ENCODE measurements around the gene OR6S1.
A peak's percentile ranks its signal among the peaks of the same experiment; 100 is the strongest.
"Not testable (repeated sequence)": the region's sequence is repeated elsewhere in the genome, so short reads cannot be mapped to it uniquely, and the experiment has no call there.

The OR6S1 gene

DNA sequence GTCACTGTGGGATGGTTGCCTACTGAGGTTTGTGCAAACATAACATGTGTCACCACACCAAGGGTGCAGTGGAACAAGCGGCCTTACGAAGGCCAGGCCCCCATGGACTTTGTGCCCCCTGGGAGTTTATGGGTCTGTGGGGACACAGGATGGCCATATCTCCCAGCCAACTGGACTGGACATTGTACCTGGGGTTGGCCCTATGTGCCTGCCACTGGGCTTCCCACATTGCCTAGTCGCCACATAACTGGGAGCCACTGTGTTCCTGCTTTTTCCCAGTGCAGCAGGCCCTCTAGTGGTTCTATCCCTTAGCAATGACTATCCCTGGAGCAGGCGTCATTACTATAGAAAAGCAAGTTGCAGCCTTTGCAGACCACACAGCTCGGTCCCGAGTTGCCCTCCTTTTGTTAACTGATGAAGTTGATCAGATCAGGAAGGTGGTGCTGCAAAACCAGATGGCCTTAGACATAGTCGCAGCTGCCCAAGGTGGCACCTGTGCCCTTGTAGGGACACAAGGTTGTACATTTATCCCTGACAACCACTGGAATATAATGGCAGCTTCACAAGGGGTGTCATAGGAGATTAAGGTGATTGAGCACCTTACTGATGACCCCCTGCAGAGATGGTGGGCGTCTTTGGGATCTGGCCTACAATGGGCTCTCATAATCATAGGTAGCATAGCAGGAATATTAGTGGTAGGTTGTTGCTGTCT lies 35.1 kb downstream of the OR6S1 start:
- Histone ChIP-seq H3K36me3 (ENCODE audit: control insufficient read depth, insufficient read depth, low read length) (no peaks in the 10 kb centered on the region), H3K27me3 (replicated peaks; ENCODE audit: control insufficient read depth, insufficient read depth, low read length) (no peaks in the 10 kb centered on the region), H3K4me3 (replicated peaks; ENCODE audit: low read depth, low read length) (no peak overlapping the region)
- DNase-seq (ENCODE audit: extremely low read depth, insufficient read length): no peak
- TF ChIP-seq, protein P1, sequence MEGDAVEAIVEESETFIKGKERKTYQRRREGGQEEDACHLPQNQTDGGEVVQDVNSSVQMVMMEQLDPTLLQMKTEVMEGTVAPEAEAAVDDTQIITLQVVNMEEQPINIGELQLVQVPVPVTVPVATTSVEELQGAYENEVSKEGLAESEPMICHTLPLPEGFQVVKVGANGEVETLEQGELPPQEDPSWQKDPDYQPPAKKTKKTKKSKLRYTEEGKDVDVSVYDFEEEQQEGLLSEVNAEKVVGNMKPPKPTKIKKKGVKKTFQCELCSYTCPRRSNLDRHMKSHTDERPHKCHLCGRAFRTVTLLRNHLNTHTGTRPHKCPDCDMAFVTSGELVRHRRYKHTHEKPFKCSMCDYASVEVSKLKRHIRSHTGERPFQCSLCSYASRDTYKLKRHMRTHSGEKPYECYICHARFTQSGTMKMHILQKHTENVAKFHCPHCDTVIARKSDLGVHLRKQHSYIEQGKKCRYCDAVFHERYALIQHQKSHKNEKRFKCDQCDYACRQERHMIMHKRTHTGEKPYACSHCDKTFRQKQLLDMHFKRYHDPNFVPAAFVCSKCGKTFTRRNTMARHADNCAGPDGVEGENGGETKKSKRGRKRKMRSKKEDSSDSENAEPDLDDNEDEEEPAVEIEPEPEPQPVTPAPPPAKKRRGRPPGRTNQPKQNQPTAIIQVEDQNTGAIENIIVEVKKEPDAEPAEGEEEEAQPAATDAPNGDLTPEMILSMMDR (IDR thresholded peaks at IDR 0.05; ENCODE audit: insufficient read depth, low read length, poor library complexity, severe bottlenecking): peak; percentile 63

DNA sequence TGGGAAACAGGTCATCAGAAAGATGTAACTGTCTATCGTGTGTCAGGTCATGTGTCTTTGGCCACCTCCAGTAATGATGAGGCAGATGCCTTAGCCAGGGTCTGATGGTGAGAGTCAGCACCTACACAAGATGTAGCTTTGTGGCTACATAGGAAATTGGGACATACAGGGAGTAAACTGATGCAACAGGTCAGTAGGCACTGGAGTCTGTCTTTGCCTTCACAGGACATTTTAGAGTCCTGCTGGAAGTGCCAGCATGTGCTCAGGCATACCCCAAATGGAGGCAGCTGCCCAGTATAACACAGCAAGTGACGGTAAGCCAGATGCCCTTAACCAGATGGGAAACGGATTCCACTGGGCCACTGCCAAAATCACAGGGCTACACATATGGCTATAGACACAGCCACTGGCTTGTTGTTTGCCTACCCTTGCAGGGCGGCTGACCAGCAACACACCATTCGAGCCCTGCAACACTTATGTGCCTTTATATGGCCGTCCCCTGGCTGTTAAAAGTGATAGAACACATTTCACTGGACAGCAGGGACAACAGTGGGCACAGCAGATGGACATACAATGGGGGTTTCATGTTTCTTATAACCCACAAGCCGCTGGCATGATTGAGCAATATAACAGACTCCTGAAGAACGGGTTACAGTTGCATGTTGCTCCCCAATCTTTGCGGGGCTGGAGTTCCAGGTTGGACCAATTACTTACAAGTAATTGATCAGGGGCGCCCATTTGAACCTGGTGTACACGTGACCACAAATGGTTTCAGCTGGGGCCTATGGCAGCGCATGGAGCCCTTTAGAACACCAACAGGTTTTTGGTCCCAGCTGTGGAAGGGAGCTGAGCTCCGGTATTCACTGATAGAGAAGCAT lies 37.4 kb downstream of the OR6S1 start:
- no peak for DNase-seq (ENCODE audit: extremely low read depth, insufficient read length)
- Histone ChIP-seq H3K27me3 (replicated peaks; ENCODE audit: control insufficient read depth, insufficient read depth, low read length) (no peaks in the 10 kb centered on the region), H3K36me3 (ENCODE audit: control insufficient read depth, insufficient read depth, low read length) (no peaks in the 10 kb centered on the region), H3K4me3 (replicated peaks; ENCODE audit: low read depth, low read length) (no peak overlapping the region)
- TF ChIP-seq, protein P1 (IDR thresholded peaks at IDR 0.05; ENCODE audit: insufficient read depth, low read length, poor library complexity, severe bottlenecking): no peak

DNA sequence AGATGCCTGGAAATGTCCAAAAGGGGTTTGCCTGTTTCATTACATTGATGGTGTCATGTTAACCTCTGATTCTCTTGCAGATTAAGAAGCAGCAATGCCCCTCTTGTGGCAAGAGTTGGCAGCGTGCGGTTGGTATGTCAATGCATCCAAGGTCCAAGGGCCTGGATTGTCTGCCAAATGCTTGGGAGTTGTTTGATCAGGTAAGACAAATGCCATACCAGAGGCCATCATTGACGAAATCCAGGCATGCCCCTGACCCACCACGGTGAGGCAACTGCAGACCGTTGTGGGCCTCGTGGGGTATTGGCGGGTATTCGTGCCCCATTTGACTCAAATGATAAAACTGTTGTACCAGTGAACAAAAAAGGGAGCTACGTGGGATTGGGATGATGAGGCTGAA lies 38.9 kb downstream of the OR6S1 start:
- no peak overlapping the region for H3K4me3 ChIP-seq (replicated peaks; ENCODE audit: low read depth, low read length)
- no peaks in the 10 kb centered on the region for H3K27me3 ChIP-seq (replicated peaks; ENCODE audit: control insufficient read depth, insufficient read depth, low read length)
- DNase-seq (ENCODE audit: extremely low read depth, insufficient read length): no peak
- TF ChIP-seq, protein P1 (IDR thresholded peaks at IDR 0.05; ENCODE audit: insufficient read depth, low read length, poor library complexity, severe bottlenecking): no peak
- no peaks in the 10 kb centered on the region for H3K36me3 ChIP-seq (ENCODE audit: control insufficient read depth, insufficient read depth, low read length)

DNA sequence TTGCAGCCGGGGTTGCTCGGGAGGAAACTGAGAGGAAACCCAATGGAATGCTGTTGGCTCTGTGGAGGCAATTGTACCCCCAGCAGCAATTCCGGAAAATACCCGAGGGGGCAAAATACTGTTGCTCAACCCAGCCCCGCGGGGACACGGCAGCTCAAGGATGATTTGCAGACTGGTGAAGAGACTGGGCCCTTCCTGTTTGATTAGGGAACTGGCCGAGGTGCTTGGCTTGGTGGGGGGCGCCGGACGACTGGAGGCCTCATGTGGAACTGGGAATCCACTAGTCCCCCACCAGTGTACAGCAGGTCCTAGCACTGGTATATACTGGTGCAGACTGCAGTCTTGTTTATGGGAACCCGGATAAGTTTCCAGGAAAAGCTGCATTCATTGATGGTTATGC lies 40.0 kb downstream of the OR6S1 start:
- TF ChIP-seq, protein P1 (IDR thresholded peaks at IDR 0.05; ENCODE audit: insufficient read depth, low read length, poor library complexity, severe bottlenecking): no peak
- H3K27me3 ChIP-seq (replicated peaks; ENCODE audit: control insufficient read depth, insufficient read depth, low read length): no peaks in the 10 kb centered on the region
- H3K4me3 ChIP-seq (replicated peaks; ENCODE audit: low read depth, low read length): no peak overlapping the region
- no peak for DNase-seq (ENCODE audit: extremely low read depth, insufficient read length)
- no peaks in the 10 kb centered on the region for H3K36me3 ChIP-seq (ENCODE audit: control insufficient read depth, insufficient read depth, low read length)

DNA sequence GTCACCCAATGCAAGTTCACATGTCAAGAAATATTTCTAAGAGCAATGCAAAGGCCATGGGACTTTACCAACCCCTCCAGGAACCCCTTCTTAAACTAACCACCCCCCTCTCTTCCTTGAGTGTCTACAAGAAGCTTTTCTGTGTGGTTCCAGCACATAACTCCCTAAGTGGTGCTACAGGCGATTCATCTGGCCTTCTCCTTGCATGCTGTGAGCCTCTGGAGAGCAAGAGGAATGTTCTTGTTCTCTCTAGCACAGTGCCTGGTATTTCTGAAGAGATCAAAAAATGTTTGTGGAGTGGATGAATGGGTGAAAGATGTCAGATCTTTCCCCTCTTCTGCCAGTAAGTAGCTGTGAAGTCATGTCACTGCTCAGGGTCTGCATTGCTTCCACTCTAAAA lies 44.4 kb downstream of the OR6S1 start:
- TF ChIP-seq, protein P1 (IDR thresholded peaks at IDR 0.05; ENCODE audit: insufficient read depth, low read length, poor library complexity, severe bottlenecking): no peak

DNA sequence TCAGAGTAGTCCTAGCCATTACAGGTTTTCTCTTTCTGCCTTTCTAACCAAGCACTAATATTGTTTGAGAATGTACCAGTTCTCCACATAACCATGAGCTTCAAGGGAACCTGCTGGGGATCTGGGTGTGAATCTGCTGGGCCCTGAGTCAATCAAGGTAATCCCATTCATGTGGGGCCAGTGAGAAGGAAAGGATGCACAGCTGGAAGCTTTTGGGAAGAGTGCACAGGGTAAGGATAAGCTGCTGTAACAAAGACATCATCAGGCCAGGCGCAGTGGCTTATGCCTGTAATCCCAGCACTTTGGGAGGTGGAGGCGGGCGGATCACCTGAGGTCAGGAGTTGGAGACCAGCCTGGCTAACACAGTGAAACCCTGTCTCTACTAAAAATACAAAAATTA lies 45.8 kb downstream of the OR6S1 start:
- not testable (repeated sequence) for H3K36me3 ChIP-seq (ENCODE audit: control insufficient read depth, insufficient read depth, low read length); DNase-seq (ENCODE audit: extremely low read depth, insufficient read length); H3K27me3 ChIP-seq (replicated peaks; ENCODE audit: control insufficient read depth, insufficient read depth, low read length); H3K4me3 ChIP-seq (replicated peaks; ENCODE audit: low read depth, low read length)

More for the DNA sequence above, 44.4 kb downstream of the OR6S1 start:
- H3K36me3 ChIP-seq (ENCODE audit: control insufficient read depth, insufficient read depth, low read length): no peaks in the 10 kb centered on the region
- DNase-seq (ENCODE audit: extremely low read depth, insufficient read length): no peak
- no peaks in the 10 kb centered on the region for H3K27me3 ChIP-seq (replicated peaks; ENCODE audit: control insufficient read depth, insufficient read depth, low read length)
- no peak overlapping the region for H3K4me3 ChIP-seq (replicated peaks; ENCODE audit: low read depth, low read length)
